GM21576 (cell line): ENCODE measurements around the gene KIF2C.
"Not testable (repeated sequence)": the region's sequence is repeated elsewhere in the genome, so short reads cannot be mapped to it uniquely, and the experiment has no call there.

Source experiments
- ATAC-seq: cut with Tn5 transposase; IDR thresholded peaks from one replicate; pipeline ENCODE4 v1.9.1; 2021; ENCODE audit warnings: mild to moderate bottlenecking, moderate library complexity; ENCODE audit not compliant: unreplicated experiment

Gene KIF2C

GRCh38 chr1:44810101-44810761, 70.6 kb downstream of the KIF2C start:
- ATAC-seq: no peak

- not testable (repeated sequence) for ATAC-seq
These were observed 71.1 kb downstream of the KIF2C start for GRCh38 chr1:44810762-44811105.

- ATAC-seq: no peak
These were observed 71.6 kb downstream of the KIF2C start for GRCh38 chr1:44811234-44811633.

GRCh38 chr1:44812822-44813543, 73.3 kb downstream of the KIF2C start:
- ATAC-seq: no peak

- ATAC-seq: not testable (repeated sequence)
These were observed 76.3 kb downstream of the KIF2C start for GRCh38 chr1:44815926-44816325.

GRCh38 chr1:44817307-44817706, 77.7 kb downstream of the KIF2C start:
- no peak for ATAC-seq
